NCI-H2107 treated with DMSO at 0.1 percent for 48 hours (cell line): ENCODE data around the gene CLTCL1.
"Not testable (repeated sequence)": the region's sequence is repeated elsewhere in the genome, so short reads cannot be mapped to it uniquely, and the experiment has no call there.

Experiments
- DNase-seq: peaks from one replicate; lab custom pipeline; 2025; ENCODE audit not compliant: unreplicated experiment; lab: John Stamatoyannopoulos, UW

Gene CLTCL1

GRCh38 chr22:19222242-19223005, 69.1 kb downstream of the CLTCL1 start:
- no peak for DNase-seq

- DNase-seq: no peak
Observed at GRCh38 chr22:19220867-19221266, 70.7 kb downstream of the CLTCL1 start.

GRCh38 chr22:19218541-19219233, 72.8 kb downstream of the CLTCL1 start:
- no peak for DNase-seq

GRCh38 chr22:19216579-19216978, 74.9 kb downstream of the CLTCL1 start:
- DNase-seq: no peak

- no peak for DNase-seq
Observed at GRCh38 chr22:19215360-19215759, 76.2 kb downstream of the CLTCL1 start.

GRCh38 chr22:19214078-19214473, 77.4 kb downstream of the CLTCL1 start:
- no peak for DNase-seq

- DNase-seq: no peak
Observed at GRCh38 chr22:19213442-19214077, 78.0 kb downstream of the CLTCL1 start.

GRCh38 chr22:19213001-19213400, 78.5 kb downstream of the CLTCL1 start:
- DNase-seq: no peak

- DNase-seq: no peak
Observed at GRCh38 chr22:19212302-19212870, 79.1 kb downstream of the CLTCL1 start.

- no peak for DNase-seq
Observed at GRCh38 chr22:19210188-19210587, 81.3 kb downstream of the CLTCL1 start.

- DNase-seq: no peak
Observed at GRCh38 chr22:19208287-19208847, 83.2 kb downstream of the CLTCL1 start.

GRCh38 chr22:19207884-19208283, 83.6 kb downstream of the CLTCL1 start:
- DNase-seq: no peak

- no peak for DNase-seq
Observed at GRCh38 chr22:19207401-19207808, 84.1 kb downstream of the CLTCL1 start.

GRCh38 chr22:19206287-19206686, 85.2 kb downstream of the CLTCL1 start:
- DNase-seq: no peak

- no peak for DNase-seq
Observed at GRCh38 chr22:19204640-19205039, 86.9 kb downstream of the CLTCL1 start.

- no peak for DNase-seq
Observed at GRCh38 chr22:19203834-19204233, 87.7 kb downstream of the CLTCL1 start.

- not testable (repeated sequence) for DNase-seq
Observed at GRCh38 chr22:19202799-19203186, 88.7 kb downstream of the CLTCL1 start.

GRCh38 chr22:19201869-19202798, 89.4 kb downstream of the CLTCL1 start:
- DNase-seq: no peak

- DNase-seq: no peak
Observed at GRCh38 chr22:19201130-19201868, 90.2 kb downstream of the CLTCL1 start.

GRCh38 chr22:19199479-19199878, 92.0 kb downstream of the CLTCL1 start:
- DNase-seq: no peak
